Suprapubic skin (tissue), 3 donors: Measurements from ENCODE around the gene MUC4.

Experiments
- CTCF ChIP-seq, 2 donors: fragments of 200-600 bp in 1 of 2; fragments of 450-650 bp in 1 of 2; sonication (generic) in 1 of 2; IDR thresholded peaks; one replicate each; pipeline ENCODE4 v1.5.1; 2016 to 2019; ENCODE audit warnings: antibody characterized with exemption in 2 of 2, mild to moderate bottlenecking in 1 of 2, moderate library complexity in 1 of 2
- EP300 ChIP-seq: sonication (generic); formaldehyde crosslinking; IDR thresholded peaks from one replicate; pipeline ENCODE4 v1.6.1; 2017; ENCODE audit warnings: antibody characterized with exemption

DNA sequence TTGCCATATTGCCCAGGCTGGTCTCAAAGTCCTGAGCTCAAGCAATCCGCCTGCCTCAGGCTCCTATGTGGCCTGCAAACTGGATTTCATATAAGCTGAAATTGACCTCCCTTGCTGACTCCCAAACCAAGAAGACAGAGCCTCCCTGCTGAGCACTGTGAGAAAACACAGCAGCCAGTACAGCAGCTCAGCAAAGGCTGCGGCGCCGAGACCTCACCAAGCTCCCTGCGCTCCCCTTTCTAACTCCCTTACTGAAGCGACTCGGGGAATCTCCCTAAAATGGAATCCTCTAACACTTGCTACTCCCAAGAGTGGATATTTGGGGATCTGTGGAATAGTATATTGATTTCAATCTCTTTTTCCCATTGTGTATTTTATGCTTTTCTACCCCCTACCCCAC, 56.3 kb downstream of the MUC4 start:
- no peak for TF ChIP-seq CTCF (IDR thresholded peaks at IDR 0.05)
- TF ChIP-seq EP300 = no peak
